Karpas-422 (cell line): ENCODE results near the gene EN1. TPM values are rescaled to one million over a fixed set of nuclear protein-coding genes. Genes with fewer than 3 reads are reported as not detected.

Experiments used
- DNase-seq: peaks from one replicate; pipeline ENCODE4 v3.0.0-alpha.2; 2015
- H2AFZ ChIP-seq: fragments of 200-600 bp; sonication (generic); 2 replicates; pipeline ENCODE4 v1.6.1; 2014; ENCODE audit warnings: antibody characterized with exemption, low read length, mixed read lengths
- H3K27ac ChIP-seq: fragments of 200-600 bp; sonication (generic); 2 replicates; pipeline ENCODE4 v1.5.1; 2014; ENCODE audit warnings: mild to moderate bottlenecking, low read length, moderate library complexity
- H3K27me3 ChIP-seq: fragments of 200-600 bp; sonication (generic); 2 replicates; pipeline ENCODE4 v1.6.1; 2014; ENCODE audit warnings: low read length, mixed read lengths
- H3K36me3 ChIP-seq: fragments of 200-600 bp; sonication (generic); 2 replicates; pipeline ENCODE4 v1.6.1; 2014; ENCODE audit warnings: low read length, mixed read lengths; ENCODE audit not compliant: insufficient read depth
- H3K4me1 ChIP-seq: fragments of 200-600 bp; sonication (generic); 2 replicates; pipeline ENCODE4 v1.6.1; 2014; ENCODE audit warnings: mild to moderate bottlenecking, low read length, mixed read lengths
- H3K4me2 ChIP-seq: fragments of 200-600 bp; sonication (generic); 2 replicates; pipeline ENCODE4 v1.6.1; 2014; ENCODE audit warnings: low read length, low read depth, mild to moderate bottlenecking; ENCODE audit not compliant: poor library complexity, severe bottlenecking
- H3K4me3 ChIP-seq: fragments of 200-600 bp; sonication (generic); 2 replicates; pipeline ENCODE4 v1.5.1; 2014; ENCODE audit warnings: mild to moderate bottlenecking, antibody characterized with exemption, low read length, mixed read lengths
- H3K79me2 ChIP-seq: fragments of 200-600 bp; sonication (generic); 2 replicates; pipeline ENCODE4 v1.6.1; 2014; ENCODE audit warnings: mild to moderate bottlenecking, low read length, mixed read lengths
- H3K9ac ChIP-seq: fragments of 200-600 bp; sonication (generic); 2 replicates; pipeline ENCODE4 v1.6.0; 2014; ENCODE audit warnings: low read length
- H3K9me2 ChIP-seq: fragments of 200-600 bp; sonication (generic), shearing (Covaris generic); replicated peaks from 2 replicates; pipeline ENCODE4 v1.6.0; 2014; ENCODE audit warnings: mild to moderate bottlenecking, low read length, moderate library complexity; ENCODE audit not compliant: insufficient read depth
- H3K9me3 ChIP-seq: fragments of 300-700, 200-600 bp; sonication (generic); 2 replicates; pipeline ENCODE4 v1.6.1; 2014; ENCODE audit warnings: low read length, mixed read lengths
- H4K20me1 ChIP-seq: fragments of 200-600 bp; sonication (generic); 2 replicates; pipeline ENCODE4 v1.6.1; 2014; ENCODE audit warnings: mild to moderate bottlenecking, antibody characterized with exemption, low read length, low read depth; ENCODE audit not compliant: insufficient read depth
- total RNA-seq: library from RNA; depleted of rRNA; stranded (reverse); fragments of >200 nt; shearing (Covaris generic); gene quantifications from 2 replicates; pipeline ENCODE4 v1.2.3, GENCODE V29; 2014; ENCODE audit warnings: low replicate concordance

Gene EN1
- total RNA-seq, 1 experiment from 2014 or later: not detected

DNA sequence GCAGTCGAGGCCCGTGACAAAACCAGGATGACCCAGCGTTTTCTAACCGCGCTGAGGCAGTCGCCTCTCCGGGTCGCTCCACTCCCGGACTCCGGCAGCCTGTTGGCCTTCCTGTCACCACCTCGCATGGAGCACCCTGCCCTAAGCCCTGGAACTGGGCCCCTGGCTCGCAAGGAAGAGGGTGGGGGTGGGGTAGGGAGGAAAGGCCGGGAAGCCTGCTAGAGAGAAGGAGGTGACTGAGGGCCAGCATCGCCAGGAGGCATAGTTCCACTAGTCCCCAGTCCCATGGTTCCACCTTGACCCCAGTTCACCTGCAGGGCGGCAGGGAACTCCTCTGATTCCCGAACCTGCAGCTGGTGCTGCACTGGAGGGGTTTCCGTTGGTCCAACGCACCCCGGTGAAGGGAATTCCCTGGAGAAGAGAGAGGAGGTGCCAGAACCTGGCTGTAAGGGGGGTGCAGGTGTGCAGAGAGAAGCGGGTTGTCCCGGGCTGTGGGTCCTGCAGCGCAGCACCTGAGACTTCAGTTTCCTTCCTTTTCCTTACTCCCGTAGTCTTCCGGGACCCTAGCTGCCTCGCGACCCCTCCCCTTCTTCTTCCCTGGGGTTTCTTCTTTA is 11.8 kb upstream of the EN1 start:
- H3K4me3 ChIP-seq: no peak overlapping the region
- no peaks in the 10 kb centered on the region for H4K20me1 ChIP-seq
- H3K9me3 ChIP-seq: no peaks in the 10 kb centered on the region
- H3K9me2 ChIP-seq: no peaks in the 10 kb centered on the region
- H3K79me2 ChIP-seq: no peaks in the 10 kb centered on the region
- no peak overlapping the region for H3K27ac ChIP-seq
- DNase-seq: no peak
- no peaks in the 10 kb centered on the region for H3K4me1 ChIP-seq
- H3K36me3 ChIP-seq: no peaks in the 10 kb centered on the region
- H3K4me2 ChIP-seq: no peak overlapping the region
- no peak overlapping the region for H2AFZ ChIP-seq
- no peak overlapping the region for H3K9ac ChIP-seq
- H3K27me3 ChIP-seq: no peaks in the 10 kb centered on the region

DNA sequence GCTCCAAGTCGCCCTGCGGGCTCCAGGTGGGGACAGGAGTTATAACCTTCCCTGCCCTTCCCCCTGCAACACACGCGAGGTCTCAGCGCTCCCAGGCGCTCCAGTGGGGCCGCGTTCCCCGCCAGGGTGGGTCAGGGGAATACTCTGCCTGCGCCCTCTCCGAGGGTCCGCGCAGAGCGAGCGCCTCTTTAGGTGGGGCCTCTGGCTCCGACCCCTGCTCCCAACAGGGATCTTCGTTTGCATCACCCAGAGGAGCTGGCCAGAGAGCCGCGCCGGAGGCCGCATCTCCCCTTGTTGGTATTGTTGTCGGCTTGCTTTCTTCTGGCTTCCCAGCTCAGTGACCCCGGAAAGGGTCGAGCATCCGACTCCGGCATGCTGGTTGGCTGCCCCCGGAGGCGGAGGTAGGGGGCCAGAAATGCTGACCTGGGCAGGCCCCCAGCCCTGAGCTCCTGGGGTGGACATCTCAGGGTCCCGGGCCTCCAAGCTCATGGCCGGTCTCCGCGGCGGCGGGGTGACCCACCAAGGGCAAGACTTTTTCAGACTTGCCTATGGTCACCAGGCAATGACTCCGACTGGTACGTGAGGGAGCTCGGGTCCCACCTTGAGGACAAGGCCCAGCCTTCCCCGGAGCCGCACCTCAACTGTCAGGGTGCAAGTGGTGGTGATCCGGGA is 11.2 kb upstream of the EN1 start:
- DNase-seq: no peak
- Histone ChIP-seq H3K4me2 (no peak overlapping the region), H3K4me3 (no peak overlapping the region), H3K9me3 (no peaks in the 10 kb centered on the region), H3K27ac (no peak overlapping the region), H3K4me1 (no peaks in the 10 kb centered on the region), H3K9me2 (no peaks in the 10 kb centered on the region), H4K20me1 (no peaks in the 10 kb centered on the region), H3K36me3 (no peaks in the 10 kb centered on the region), H3K79me2 (no peaks in the 10 kb centered on the region), H3K9ac (no peak overlapping the region), H2AFZ (no peak overlapping the region), H3K27me3 (no peaks in the 10 kb centered on the region)

DNA sequence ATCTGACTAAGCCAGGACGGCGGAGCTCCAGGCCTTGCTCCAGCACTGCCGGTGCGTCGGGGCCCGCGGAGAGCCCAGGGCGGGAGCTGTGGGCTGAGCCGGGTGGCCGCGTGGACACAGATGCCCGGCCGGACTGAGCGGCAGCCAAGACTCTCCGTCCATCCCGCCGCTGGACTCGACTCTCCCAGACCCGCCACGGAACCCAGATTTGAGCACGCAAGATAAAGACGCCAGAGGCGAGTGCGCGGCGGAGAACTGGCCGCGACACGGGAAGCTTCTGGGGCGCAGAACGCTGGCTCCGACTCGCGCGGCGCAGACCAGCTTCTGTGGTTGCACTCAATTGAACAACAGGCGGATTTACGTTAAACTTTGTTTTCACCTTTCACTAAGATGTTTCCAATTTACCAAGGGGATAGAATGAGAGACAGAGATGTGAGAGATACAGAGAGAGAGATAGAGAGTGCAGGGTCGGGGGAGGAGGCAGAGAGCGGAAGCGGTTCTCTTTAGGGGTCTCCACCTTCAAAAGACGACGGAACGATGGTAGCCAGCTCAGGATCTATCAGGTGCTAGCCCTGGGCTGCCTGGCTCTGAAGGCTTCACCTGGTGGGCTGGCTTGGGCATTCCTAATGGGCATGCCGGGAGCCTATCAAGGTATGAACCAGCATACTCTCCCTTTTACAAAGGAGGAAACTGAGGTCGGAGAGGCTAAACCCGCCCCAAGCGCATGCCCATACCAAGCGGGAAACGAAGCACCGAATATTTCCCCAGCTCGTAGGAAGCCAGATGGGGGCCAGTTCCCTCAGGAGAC is 10.4 kb upstream of the EN1 start:
- DNase-seq: no peak
- H3K4me1 ChIP-seq: no peaks in the 10 kb centered on the region

DNA sequence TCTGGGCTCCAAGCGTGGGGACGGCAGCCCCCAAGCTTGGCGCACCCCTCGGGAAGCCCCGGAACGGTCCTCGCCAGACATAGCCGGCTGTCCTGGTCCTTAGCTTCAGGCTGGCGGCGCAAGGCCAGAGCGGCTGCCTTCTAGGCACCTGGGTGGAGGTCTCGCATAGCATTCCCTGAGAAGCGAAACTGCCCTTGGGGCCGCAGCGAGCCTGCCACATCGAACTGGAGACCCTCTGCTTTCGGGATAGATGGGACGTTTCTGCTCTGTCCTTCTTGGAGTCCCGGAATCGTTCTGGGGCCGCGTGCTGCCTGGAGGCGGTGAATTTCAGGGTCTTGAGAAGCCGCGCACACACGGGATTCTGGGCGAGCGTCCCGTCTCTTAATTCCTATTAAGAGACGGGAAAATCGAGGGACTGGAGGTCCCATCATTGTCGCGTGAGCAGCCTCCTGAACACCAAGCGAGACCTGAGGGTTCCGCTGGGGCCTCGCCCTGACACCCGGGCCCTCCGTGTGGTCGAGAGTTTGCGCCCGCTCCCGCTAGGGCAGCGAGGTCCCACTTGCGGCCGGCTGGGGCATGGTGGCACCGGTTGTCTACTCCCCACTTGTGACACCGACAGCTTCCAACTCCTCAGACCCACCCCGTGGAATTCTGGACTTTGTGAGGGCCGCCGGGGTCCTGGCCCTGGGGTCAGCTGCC is 9.7 kb upstream of the EN1 start:
- Histone ChIP-seq H2AFZ (no peak overlapping the region), H3K4me3 (no peak overlapping the region), H3K79me2 (no peaks in the 10 kb centered on the region), H3K27me3 (no peaks in the 10 kb centered on the region), H4K20me1 (no peaks in the 10 kb centered on the region), H3K4me1 (no peaks in the 10 kb centered on the region), H3K9me2 (no peaks in the 10 kb centered on the region), H3K36me3 (no peaks in the 10 kb centered on the region), H3K9ac (no peak overlapping the region), H3K4me2 (no peak overlapping the region), H3K9me3 (no peaks in the 10 kb centered on the region), H3K27ac (no peak overlapping the region)
- no peak for DNase-seq

More for the DNA sequence above, 10.4 kb upstream of the EN1 start:
- Histone ChIP-seq H3K27me3 (no peaks in the 10 kb centered on the region), H3K9ac (no peak overlapping the region), H3K9me2 (no peaks in the 10 kb centered on the region), H3K9me3 (no peaks in the 10 kb centered on the region), H3K4me3 (no peak overlapping the region), H3K79me2 (no peaks in the 10 kb centered on the region), H3K36me3 (no peaks in the 10 kb centered on the region), H3K4me2 (no peak overlapping the region), H2AFZ (no peak overlapping the region), H4K20me1 (no peaks in the 10 kb centered on the region), H3K27ac (no peak overlapping the region)

DNA sequence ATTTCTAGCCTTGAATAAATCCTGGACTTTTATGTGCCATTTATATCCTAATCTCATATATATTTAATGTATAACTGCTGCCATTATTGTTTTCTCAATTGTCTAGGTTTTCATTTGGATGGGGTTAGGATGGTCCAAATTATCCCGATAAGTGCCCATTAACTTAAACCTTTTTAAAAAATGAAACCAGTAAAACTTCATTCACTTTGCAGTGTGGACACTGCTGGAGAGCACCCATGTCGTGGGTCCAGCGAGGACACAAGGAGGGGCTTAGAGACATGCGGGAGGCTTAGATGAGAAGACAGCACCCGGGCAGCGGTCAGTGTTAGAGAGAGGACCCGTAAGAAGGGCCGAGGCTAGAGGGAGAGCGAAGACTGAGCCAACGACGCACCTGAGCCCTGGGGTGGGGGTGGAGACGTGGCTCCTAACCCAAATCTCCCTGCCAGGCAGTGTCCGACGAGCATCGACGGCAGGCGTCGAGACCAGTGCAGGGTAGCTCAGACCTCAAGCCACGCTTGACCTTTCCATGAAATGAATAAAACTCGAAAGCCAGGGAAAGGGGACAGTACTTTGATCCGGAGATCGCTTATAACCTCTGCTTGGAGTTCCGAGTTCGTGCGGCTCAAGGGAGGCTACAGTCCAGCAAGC is 9.0 kb upstream of the EN1 start:
- no peak for DNase-seq
- H3K27ac ChIP-seq: no peak overlapping the region
- H2AFZ ChIP-seq: no peak overlapping the region
- no peaks in the 10 kb centered on the region for H3K79me2 ChIP-seq
- H3K4me1 ChIP-seq: no peaks in the 10 kb centered on the region
- H3K9me2 ChIP-seq: no peaks in the 10 kb centered on the region
- no peak overlapping the region for H3K4me3 ChIP-seq
- no peaks in the 10 kb centered on the region for H3K36me3 ChIP-seq
- no peak overlapping the region for H3K9ac ChIP-seq
- H3K27me3 ChIP-seq: no peaks in the 10 kb centered on the region
- H4K20me1 ChIP-seq: no peaks in the 10 kb centered on the region
- no peak overlapping the region for H3K4me2 ChIP-seq
- no peaks in the 10 kb centered on the region for H3K9me3 ChIP-seq

DNA sequence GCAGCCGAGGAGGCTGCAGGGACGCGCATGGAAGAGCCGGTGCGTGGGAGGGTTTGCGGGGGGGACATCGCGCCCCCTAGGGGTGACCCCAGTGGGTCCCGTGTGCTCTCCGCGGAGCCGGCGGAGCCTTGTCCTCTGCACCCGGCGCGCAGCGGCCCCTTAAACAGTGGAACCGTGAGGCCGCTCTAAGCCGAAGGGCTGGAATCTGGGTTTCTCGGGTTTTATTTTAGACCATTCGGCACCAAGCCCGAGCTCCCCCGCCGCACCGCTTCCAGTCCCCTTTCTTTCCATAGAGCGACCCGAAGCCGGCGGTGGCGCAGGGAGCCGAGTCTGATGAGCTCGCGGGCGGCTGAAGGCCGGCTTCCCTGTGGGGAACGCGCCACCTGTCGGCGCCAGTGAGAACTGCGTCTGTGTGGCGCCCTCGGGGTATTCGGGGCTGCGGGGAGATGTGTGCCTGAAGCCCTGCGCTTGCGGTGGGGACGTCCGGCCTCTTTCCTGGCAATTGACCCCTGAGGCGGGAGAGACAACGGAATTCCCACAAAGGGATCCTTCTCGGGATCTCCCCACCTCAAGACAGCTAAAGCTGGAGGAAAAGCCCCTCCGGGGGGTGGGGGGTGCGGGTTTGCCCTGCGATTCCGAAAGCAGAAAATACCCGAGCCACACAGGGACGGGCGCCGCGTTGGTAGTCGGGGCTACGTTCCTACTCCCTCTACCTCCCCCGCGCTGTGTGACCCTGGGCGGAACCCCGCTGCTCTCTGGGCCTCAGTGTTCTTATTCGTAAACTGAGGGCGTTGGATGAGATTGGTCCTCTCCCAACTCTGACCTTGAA is 8.2 kb upstream of the EN1 start:
- H3K4me3 ChIP-seq: no peak overlapping the region
- H3K9me3 ChIP-seq: no peaks in the 10 kb centered on the region

DNA sequence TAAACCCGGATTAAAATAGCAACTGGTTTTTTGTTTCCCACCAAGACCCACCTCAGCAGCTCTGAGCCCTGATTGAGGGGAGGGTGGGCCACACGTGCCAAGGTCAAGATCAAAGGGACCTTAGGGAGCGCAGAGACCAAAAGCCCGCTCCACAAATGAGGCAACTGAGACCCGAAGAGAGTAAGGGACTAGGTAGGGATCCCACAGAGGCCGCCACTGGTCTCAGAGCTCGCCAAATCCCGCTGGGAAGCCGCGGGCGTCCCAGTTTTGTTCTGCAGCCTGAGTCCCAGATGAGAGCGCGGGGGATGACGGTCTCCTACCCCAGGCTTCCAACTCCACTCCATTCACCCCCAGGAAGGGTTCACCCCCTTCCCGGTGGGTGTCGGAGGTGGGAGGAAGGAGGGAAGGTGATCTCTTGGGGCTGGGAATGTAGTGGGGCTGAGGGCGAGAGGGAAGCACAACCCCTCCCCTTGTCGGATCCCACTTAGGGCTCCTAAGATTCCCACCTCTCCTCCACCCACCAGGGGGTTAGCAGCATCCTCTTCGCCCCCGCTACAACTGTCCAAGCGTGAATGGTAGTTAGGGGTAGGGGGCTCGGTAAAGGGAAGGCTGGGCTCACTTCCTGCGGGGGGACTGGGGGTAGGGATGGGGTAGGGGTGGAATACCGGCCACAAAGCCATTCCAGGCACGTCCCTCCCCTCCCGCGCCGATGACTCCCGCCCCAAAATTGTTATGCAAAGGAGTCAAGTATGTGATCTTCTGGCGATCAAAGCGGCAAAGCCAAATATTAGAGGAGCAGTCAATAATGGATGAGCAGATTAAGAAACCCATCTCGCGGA is 7.3 kb upstream of the EN1 start:
- H2AFZ ChIP-seq: no peak overlapping the region

More for the DNA sequence above, 8.2 kb upstream of the EN1 start:
- H3K9me2 ChIP-seq: no peaks in the 10 kb centered on the region
- H3K4me1 ChIP-seq: no peaks in the 10 kb centered on the region
- no peak overlapping the region for H3K4me2 ChIP-seq
- H3K9ac ChIP-seq: no peak overlapping the region
- no peaks in the 10 kb centered on the region for H4K20me1 ChIP-seq
- no peak overlapping the region for H2AFZ ChIP-seq
- no peaks in the 10 kb centered on the region for H3K36me3 ChIP-seq
- no peaks in the 10 kb centered on the region for H3K79me2 ChIP-seq
- DNase-seq: peak; percentile 86
- no peak overlapping the region for H3K27ac ChIP-seq
- no peaks in the 10 kb centered on the region for H3K27me3 ChIP-seq

More for the DNA sequence above, 7.3 kb upstream of the EN1 start:
- no peaks in the 10 kb centered on the region for H3K9me2 ChIP-seq
- no peaks in the 10 kb centered on the region for H3K4me1 ChIP-seq
- no peaks in the 10 kb centered on the region for H3K79me2 ChIP-seq
- H3K9me3 ChIP-seq: no peaks in the 10 kb centered on the region
- no peaks in the 10 kb centered on the region for H4K20me1 ChIP-seq
- H3K27me3 ChIP-seq: no peaks in the 10 kb centered on the region
- H3K4me3 ChIP-seq: no peak overlapping the region
- DNase-seq: no peak
- H3K9ac ChIP-seq: no peak overlapping the region
- no peak overlapping the region for H3K27ac ChIP-seq
- H3K4me2 ChIP-seq: no peak overlapping the region
- no peaks in the 10 kb centered on the region for H3K36me3 ChIP-seq
